ENCODE results near the gene SCUBE1.

The SCUBE1 gene

DNA sequence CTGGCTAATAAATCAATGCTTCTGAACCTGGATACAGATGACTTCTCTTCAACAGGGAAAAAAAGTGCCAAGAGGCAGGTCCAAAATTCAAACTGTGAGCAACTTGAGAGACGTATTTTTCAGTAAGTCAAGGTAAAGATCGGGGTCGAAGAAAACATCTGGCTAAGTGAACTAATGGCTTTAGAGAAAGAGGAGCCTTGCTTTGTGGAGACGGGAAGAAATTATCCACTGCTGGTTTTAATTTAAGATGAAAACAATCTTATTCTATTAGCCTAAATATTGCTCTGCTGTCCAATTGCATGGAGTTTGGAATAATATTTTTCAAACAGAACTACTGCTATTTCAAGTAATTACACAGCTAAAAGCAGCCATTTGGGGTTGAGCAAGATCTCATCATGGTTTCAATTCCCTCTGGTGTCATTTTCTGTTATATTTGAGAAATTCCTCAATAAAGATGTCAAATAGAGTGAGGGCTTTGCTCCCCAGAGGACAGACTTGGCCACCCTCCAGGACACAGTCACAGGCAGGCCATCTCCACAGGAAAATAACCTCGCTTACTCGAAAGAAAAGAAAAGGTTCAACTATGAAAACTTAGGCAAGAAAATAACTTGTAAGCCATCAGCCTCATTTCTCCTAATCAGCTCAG is 29.8 kb downstream of the SCUBE1 start:
- no peaks in the 10 kb centered on the region for H3K36me3 ChIP-seq (ENCODE audit: insufficient read depth, low read length)
- no peak overlapping the region for H2AFZ ChIP-seq (ENCODE audit: low read length, unreplicated experiment)
- no peak overlapping the region for H3K27ac ChIP-seq (ENCODE audit: low read depth, low read length)
- H3K4me3 ChIP-seq (ENCODE audit: low read depth, low read length) = no peak overlapping the region
- no peaks in the 10 kb centered on the region for H3K79me2 ChIP-seq (ENCODE audit: control insufficient read depth, insufficient read depth, low read length, unreplicated experiment)
- peaks cover 27% of the 10 kb centered on the region; the same call in 1 of the 2 replicates for H3K27me3 ChIP-seq (ENCODE audit: insufficient read depth, low read length)
- H3K4me1 ChIP-seq (ENCODE audit: control insufficient read depth, insufficient read depth, low read length, unreplicated experiment) = peaks cover 12% of the 10 kb centered on the region

DNA sequence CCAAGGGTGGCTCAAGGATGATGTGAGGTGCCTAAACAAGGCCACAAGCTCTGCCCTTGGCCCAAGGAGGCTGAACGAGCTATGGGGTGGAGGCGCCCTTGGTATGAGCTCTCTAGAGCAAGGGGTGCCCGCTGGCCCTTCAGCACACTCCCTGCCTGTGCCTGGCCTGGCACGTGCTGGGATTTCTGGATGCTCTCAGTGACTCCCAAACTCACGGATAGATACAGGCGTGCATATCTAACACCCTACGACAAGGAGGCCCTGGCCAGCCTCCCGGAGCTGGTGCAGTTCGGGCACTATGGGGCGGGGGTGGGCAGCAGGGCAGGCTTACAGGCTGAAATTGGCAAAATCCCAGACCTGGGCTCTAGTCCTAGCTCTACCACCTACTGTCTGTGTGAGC is 30.6 kb downstream of the SCUBE1 start:
- no peaks in the 10 kb centered on the region for H3K36me3 ChIP-seq (ENCODE audit: insufficient read depth, low read length)
- peaks cover 12% of the 10 kb centered on the region for H3K4me1 ChIP-seq (ENCODE audit: control insufficient read depth, insufficient read depth, low read length, unreplicated experiment)
- H3K27me3 ChIP-seq (ENCODE audit: insufficient read depth, low read length) = peaks cover 27% of the 10 kb centered on the region; the same call in 1 of the 2 replicates
- H3K4me3 ChIP-seq (ENCODE audit: low read depth, low read length) = no peak overlapping the region
- no peaks in the 10 kb centered on the region for H3K79me2 ChIP-seq (ENCODE audit: control insufficient read depth, insufficient read depth, low read length, unreplicated experiment)
- no peak overlapping the region for H2AFZ ChIP-seq (ENCODE audit: low read length, unreplicated experiment)
- no peak overlapping the region for H3K27ac ChIP-seq (ENCODE audit: low read depth, low read length)

DNA sequence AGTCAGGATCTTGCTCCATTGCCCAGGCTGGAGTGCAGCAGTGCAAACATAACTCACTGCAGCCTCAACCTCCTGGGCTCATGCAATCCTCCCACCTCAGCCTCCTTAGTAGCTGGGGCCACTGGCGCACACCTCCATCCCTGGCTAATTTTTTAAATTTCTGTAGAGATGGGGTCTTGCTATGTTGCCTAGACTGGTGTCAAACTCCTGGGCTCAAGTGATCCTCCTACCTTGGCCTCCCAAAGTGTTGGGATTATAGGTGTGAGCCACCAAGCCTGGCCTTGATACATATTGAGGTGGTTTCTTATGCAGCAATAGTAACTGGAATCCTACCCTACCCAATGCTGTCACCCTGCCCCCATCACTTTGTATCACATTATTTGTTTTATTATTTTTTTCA is 32.4 kb downstream of the SCUBE1 start:
- Histone ChIP-seq H3K4me3 (ENCODE audit: low read depth, low read length) (no peak overlapping the region), H3K27me3 (ENCODE audit: insufficient read depth, low read length) (peaks cover 10% of the 10 kb centered on the region; the same call in 1 of the 2 replicates), H3K36me3 (ENCODE audit: insufficient read depth, low read length) (no peaks in the 10 kb centered on the region), H3K4me1 (ENCODE audit: control insufficient read depth, insufficient read depth, low read length, unreplicated experiment) (peaks cover 12% of the 10 kb centered on the region), H3K27ac (ENCODE audit: low read depth, low read length) (no peak overlapping the region), H2AFZ (ENCODE audit: low read length, unreplicated experiment) (no peak overlapping the region), H3K79me2 (ENCODE audit: control insufficient read depth, insufficient read depth, low read length, unreplicated experiment) (no peaks in the 10 kb centered on the region)

DNA sequence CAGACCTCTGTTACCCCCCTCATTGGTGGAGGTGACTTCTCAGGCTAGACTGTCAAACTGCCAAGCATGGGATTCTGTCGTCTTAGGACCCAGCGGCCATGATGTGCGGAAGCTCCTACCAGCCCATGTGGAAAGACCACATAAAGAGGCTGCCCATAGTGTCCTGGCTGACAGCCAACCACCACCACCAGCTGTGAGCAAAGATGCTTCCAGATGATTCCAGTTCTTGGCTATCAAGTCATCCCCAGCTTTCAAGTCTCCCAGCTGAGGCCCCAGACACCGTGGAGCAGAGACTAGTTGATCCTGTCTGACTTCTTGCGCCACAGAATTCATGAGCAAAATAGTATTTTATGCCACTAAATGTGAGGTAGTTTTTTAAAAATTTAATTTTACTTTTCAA is 32.9 kb downstream of the SCUBE1 start:
- no peak overlapping the region for H3K27ac ChIP-seq (ENCODE audit: low read depth, low read length)
- H3K4me1 ChIP-seq (ENCODE audit: control insufficient read depth, insufficient read depth, low read length, unreplicated experiment) = peaks cover 12% of the 10 kb centered on the region
- no peaks in the 10 kb centered on the region for H3K79me2 ChIP-seq (ENCODE audit: control insufficient read depth, insufficient read depth, low read length, unreplicated experiment)
- peaks cover 5% of the 10 kb centered on the region; the same call in 1 of the 2 replicates for H3K27me3 ChIP-seq (ENCODE audit: insufficient read depth, low read length)
- no peak overlapping the region for H2AFZ ChIP-seq (ENCODE audit: low read length, unreplicated experiment)
- H3K4me3 ChIP-seq (ENCODE audit: low read depth, low read length) = no peak overlapping the region
- no peaks in the 10 kb centered on the region for H3K36me3 ChIP-seq (ENCODE audit: insufficient read depth, low read length)

DNA sequence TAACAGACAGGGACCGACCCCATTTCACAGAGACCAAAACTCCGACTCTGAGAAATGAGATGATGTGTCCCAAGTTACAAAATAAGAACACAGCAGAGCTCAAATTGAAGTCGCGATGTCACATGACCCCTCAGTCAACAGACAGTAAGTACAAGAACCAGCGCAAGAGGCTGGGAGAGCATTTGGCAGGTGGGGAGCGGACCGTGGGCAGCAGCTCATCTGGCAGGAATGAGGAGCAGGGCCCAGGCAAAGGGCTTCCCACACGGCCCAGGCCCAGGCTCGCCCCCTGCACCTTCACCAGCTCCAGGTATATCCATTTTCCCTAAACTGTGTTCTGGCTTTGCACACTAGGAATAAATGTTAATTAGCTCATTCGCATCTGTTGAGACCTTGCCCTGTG is 34.3 kb downstream of the SCUBE1 start:
- no peaks in the 10 kb centered on the region for H3K36me3 ChIP-seq (ENCODE audit: insufficient read depth, low read length)
- no peaks in the 10 kb centered on the region for H3K79me2 ChIP-seq (ENCODE audit: control insufficient read depth, insufficient read depth, low read length, unreplicated experiment)
- no peak overlapping the region for H3K27ac ChIP-seq (ENCODE audit: low read depth, low read length)
- H2AFZ ChIP-seq (ENCODE audit: low read length, unreplicated experiment) = no peak overlapping the region
- H3K4me1 ChIP-seq (ENCODE audit: control insufficient read depth, insufficient read depth, low read length, unreplicated experiment) = peaks cover 8% of the 10 kb centered on the region
- H3K4me3 ChIP-seq (ENCODE audit: low read depth, low read length) = no peak overlapping the region
- H3K27me3 ChIP-seq (ENCODE audit: insufficient read depth, low read length) = no peaks in the 10 kb centered on the region

DNA sequence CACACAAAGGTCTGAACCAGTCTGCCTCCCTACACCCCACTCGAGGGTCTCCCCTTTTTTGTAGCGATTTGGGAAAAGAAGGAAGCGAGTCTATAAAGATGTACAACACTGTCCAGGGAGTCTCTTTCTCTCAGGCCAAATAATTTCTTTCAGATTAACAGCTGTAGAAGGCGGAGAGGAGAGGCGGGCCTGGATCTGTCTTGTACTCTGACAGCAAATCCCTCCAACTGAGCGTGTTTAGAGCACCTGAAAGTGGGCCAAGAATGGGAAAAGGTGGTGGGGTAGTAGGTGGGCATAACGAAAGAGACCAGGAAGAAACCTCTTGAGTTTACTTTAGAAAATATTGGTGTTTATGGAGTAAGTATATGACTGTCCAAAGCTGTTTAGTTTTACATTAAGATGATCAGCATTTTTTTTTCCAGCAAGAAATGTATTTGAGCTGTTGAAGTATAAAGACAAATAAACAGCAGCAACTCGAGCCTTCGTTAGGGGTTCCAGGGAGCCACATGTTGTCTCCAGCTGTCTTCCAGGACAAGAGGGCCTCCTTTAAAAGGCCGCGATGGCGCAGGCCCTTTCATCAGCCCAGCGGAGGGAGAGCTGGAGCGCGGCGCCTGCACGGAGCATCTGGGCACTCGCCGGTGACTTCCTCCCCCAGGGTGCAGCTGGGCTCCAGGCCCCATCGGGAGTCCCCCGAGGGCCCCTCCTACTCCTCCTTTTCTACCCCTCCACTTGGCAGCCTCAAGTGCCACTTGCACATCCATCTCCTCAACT is 34.9 kb downstream of the SCUBE1 start:
- no peak overlapping the region for H3K4me3 ChIP-seq (ENCODE audit: low read depth, low read length)
- no peaks in the 10 kb centered on the region for H3K79me2 ChIP-seq (ENCODE audit: control insufficient read depth, insufficient read depth, low read length, unreplicated experiment)
- no peaks in the 10 kb centered on the region for H3K36me3 ChIP-seq (ENCODE audit: insufficient read depth, low read length)
- no peaks in the 10 kb centered on the region for H3K27me3 ChIP-seq (ENCODE audit: insufficient read depth, low read length)
- no peak overlapping the region for H3K27ac ChIP-seq (ENCODE audit: low read depth, low read length)
- no peak overlapping the region for H2AFZ ChIP-seq (ENCODE audit: low read length, unreplicated experiment)
- H3K4me1 ChIP-seq (ENCODE audit: control insufficient read depth, insufficient read depth, low read length, unreplicated experiment) = peaks cover 3% of the 10 kb centered on the region

DNA sequence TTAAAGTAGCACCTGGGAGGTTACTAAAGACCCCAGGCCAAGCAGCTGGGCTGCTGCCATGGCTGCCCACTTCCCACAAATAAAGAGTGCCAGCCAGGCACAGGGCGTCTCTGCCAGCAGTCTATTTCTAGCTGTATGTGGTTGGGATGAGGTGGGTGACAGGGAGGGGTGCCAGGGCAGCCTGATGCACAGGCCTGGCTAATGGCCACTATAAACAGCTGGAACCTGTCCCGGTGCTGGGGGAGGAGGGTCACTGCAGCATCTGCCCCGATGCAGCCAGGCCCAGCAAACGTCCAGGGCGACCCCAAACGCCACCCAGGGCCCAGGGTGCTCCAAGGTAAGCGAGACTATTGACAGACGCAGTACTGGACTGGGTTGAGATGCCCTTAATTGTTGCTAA is 37.4 kb downstream of the SCUBE1 start:
- H2AFZ ChIP-seq (ENCODE audit: low read length, unreplicated experiment) = no peak overlapping the region
- no peaks in the 10 kb centered on the region for H3K27me3 ChIP-seq (ENCODE audit: insufficient read depth, low read length)
- H3K27ac ChIP-seq (ENCODE audit: low read depth, low read length) = no peak overlapping the region
- H3K4me3 ChIP-seq (ENCODE audit: low read depth, low read length) = no peak overlapping the region
- no peaks in the 10 kb centered on the region for H3K36me3 ChIP-seq (ENCODE audit: insufficient read depth, low read length)
- no peaks in the 10 kb centered on the region for H3K79me2 ChIP-seq (ENCODE audit: control insufficient read depth, insufficient read depth, low read length, unreplicated experiment)
- no peaks in the 10 kb centered on the region for H3K4me1 ChIP-seq (ENCODE audit: control insufficient read depth, insufficient read depth, low read length, unreplicated experiment)

DNA sequence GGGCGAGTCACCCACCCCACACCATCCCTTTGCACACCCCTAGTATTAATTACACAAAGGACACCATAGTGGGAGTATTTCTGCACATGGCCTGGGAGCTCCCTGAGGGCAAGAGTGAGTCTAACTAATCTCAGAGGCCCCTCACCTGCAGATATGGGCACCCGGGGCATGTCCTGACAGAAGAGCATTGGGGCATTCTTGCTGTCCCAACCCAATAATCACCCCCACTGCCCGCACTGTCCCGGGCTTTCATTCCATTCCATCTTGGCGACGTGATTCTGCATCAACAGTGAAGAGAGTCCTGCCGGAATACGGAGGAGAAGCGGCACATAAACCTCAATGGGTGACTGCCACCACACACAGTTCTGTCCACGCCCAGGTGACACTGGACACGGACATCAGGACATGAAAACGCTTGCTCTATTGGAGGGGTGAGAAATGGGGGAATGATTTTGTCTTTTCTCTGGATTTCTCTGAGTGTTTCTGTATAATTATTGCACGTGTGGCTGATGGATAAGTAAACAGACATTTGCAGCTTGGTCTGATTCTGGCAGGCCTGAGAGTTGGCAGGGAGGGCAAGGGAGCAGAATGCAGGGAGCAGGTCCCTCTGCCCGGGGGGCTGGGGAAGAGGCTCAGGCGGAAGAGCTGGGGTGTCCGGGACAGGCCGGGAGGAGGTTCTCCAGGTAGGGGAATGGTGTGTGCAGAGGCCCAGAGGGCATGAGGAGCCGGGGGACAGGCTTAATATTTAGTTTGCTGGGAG is 38.2 kb downstream of the SCUBE1 start:
- H3K27ac ChIP-seq (ENCODE audit: low read depth, low read length) = no peak overlapping the region
- H3K4me1 ChIP-seq (ENCODE audit: control insufficient read depth, insufficient read depth, low read length, unreplicated experiment) = no peaks in the 10 kb centered on the region

DNA sequence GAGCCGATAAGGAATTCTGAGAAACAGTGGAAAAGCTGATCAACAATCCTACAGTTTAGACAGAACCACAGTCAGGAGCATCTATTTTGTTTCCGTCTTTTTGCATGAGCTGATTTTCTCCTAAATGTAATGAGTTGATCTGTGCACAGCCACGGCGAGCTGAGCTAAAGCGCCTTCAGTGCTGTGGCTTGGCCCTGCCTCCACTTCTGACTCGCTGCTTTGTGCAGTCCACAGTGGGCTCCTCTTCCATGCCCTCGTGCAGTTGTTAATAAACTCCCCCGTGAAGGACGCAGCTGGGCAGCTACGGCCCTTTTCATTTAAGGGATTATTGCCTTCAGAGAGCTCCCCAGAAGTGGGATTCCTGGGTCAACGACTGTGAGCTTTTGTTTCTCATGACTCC is 39.4 kb downstream of the SCUBE1 start:
- no peaks in the 10 kb centered on the region for H3K4me1 ChIP-seq (ENCODE audit: control insufficient read depth, insufficient read depth, low read length, unreplicated experiment)
- H3K36me3 ChIP-seq (ENCODE audit: insufficient read depth, low read length) = no peaks in the 10 kb centered on the region
- H3K4me3 ChIP-seq (ENCODE audit: low read depth, low read length) = no peak overlapping the region
- H2AFZ ChIP-seq (ENCODE audit: low read length, unreplicated experiment) = no peak overlapping the region
- no peaks in the 10 kb centered on the region for H3K79me2 ChIP-seq (ENCODE audit: control insufficient read depth, insufficient read depth, low read length, unreplicated experiment)
- H3K27me3 ChIP-seq (ENCODE audit: insufficient read depth, low read length) = 0 out of 2 replicates have a peak, but pooled peaks cover 4% of the 10 kb centered on the region
- H3K27ac ChIP-seq (ENCODE audit: low read depth, low read length) = no peak overlapping the region

More for the DNA sequence above, 38.2 kb downstream of the SCUBE1 start:
- H3K79me2 ChIP-seq (ENCODE audit: control insufficient read depth, insufficient read depth, low read length, unreplicated experiment) = no peaks in the 10 kb centered on the region
- 0 out of 2 replicates have a peak, but pooled peaks cover under 1% of the 10 kb centered on the region for H3K27me3 ChIP-seq (ENCODE audit: insufficient read depth, low read length)
- H3K36me3 ChIP-seq (ENCODE audit: insufficient read depth, low read length) = no peaks in the 10 kb centered on the region
- H2AFZ ChIP-seq (ENCODE audit: low read length, unreplicated experiment) = no peak overlapping the region
- H3K4me3 ChIP-seq (ENCODE audit: low read depth, low read length) = no peak overlapping the region

DNA sequence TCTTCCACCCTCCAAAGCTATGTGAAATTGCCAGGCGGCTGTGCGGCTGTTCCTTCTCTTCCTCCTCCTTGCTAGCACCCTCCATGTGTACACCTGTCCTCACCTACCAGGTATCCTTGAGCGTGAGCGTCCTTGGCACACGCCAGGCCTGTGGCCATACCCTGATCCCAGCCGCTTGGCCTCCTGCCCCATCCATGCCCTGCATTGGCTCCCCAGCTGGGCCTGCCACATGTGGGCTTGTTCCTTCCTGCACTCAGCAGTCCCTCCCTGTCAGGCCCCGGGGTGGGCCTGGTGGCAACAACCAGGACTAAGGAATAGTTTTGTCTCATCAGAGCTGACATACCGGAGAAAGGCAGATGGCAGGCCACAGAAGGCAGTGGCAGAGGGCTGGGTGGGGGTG is 40.0 kb downstream of the SCUBE1 start:
- peaks cover 7% of the 10 kb centered on the region; the same call in 1 of the 2 replicates for H3K27me3 ChIP-seq (ENCODE audit: insufficient read depth, low read length)
- no peak overlapping the region for H3K27ac ChIP-seq (ENCODE audit: low read depth, low read length)
- H3K79me2 ChIP-seq (ENCODE audit: control insufficient read depth, insufficient read depth, low read length, unreplicated experiment) = no peaks in the 10 kb centered on the region
- no peaks in the 10 kb centered on the region for H3K4me1 ChIP-seq (ENCODE audit: control insufficient read depth, insufficient read depth, low read length, unreplicated experiment)
- H3K36me3 ChIP-seq (ENCODE audit: insufficient read depth, low read length) = no peaks in the 10 kb centered on the region
- H2AFZ ChIP-seq (ENCODE audit: low read length, unreplicated experiment) = no peak overlapping the region
- no peak overlapping the region for H3K4me3 ChIP-seq (ENCODE audit: low read depth, low read length)

Measured in ACC112 (cell line).